HG03280 (cell line): ENCODE results near the gene LEAP2.

Experiments
- ATAC-seq: cut with Tn5 transposase; IDR thresholded peaks from one replicate; pipeline ENCODE4 v1.9.1; 2021; ENCODE audit warnings: mild to moderate bottlenecking, moderate library complexity; ENCODE audit not compliant: unreplicated experiment

LEAP2 gene, protein sequence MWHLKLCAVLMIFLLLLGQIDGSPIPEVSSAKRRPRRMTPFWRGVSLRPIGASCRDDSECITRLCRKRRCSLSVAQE

GRCh38 chr5:132873119-132873929, at the start of gene LEAP2:
LEAP2 (plus strand) TSS chr5:132873668; CDS start chr5:132873695, 27 bp downstream.
- ATAC-seq, result no peak

DNA sequence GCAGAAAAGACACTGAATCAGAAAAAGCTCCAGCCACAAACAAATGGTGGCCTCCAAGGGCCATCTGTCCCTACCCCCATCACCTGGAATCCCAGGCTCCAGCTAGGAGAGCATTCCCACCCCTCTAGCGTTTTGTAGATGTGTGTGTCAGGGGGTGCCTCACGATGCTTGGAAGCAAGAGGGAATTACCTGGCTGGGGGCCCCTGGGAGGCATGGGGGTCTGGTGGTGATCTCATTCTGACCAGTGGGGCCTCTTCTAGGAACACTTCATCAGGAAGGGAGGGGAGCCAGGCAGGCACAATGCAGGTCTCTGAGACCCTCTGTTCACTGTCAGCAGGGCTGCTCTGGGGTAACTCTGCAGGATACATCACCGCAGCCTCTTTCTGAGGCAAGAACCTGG, 49.0 kb upstream of the LEAP2 start:
- ATAC-seq, result no peak

DNA sequence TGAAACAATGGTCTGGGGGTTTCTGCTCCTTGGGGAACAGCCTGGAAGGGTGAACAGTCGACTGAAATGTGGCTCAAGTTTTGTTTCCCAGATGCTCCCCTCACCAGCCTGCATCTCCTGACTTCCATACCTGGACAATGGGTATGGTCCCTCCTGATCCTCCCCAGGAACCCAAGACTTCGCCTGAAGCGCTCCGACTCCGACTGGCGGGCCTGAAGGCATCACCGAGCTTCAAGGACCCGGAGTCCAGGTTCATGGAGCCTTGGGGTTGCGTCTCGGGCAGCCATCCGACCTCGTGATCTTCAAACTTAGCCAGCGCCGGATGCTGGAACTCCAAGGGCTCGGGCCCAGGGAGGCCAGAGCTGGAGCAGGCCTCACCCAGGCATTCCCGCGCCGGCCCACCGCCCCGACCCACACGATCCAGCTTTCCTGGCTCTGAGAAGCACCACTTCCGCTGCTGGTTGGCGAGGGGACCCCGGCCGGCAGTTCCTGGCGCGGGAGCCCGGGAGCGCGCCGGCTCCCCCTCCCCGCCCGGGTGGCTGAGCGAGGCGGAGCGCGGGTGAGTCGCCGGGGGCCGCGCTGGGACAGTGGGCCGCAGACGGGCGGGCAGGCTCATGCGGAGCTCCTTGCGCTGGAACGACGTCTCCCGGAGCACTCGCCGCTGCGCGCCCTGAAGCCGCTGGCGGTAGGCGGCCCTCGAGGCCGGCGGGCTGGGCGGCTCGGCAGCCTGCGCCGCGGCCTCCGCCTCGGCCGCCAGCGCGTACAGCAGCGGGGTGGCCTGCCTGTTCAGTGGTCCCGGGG, 48.2 kb upstream of the LEAP2 start:
- no peak for ATAC-seq

DNA sequence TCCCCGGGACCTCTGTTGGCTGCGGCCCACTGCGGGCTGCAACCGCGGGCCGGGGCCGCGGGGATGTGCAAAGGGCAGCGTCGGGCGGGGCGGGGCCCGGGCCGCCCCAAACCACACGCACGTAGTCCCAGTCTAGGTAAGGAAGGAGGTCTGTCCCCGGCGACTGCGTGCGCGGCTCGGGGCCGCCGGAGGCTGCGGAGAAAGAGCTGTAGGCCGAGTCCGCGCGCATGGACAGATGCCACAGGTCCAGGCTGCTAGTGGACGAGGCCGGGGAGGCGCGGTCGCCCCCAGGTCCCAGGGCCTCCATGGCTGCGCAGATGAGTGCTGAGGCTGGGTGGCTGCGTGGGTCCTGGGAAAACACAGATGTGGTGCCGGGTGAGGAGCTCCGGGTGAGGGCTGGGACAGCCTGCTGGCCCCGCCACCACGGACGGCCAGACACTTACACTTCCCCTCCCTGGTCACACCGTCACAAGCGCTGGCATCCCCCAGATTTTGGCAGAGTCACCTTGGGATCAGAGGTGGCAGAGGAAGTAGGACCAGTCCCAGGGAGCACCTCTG, 47.6 kb upstream of the LEAP2 start:
- no peak for ATAC-seq

- no peak for ATAC-seq
Observed at GRCh38 chr5:132826424-132827082, 46.9 kb upstream of the LEAP2 start.

DNA sequence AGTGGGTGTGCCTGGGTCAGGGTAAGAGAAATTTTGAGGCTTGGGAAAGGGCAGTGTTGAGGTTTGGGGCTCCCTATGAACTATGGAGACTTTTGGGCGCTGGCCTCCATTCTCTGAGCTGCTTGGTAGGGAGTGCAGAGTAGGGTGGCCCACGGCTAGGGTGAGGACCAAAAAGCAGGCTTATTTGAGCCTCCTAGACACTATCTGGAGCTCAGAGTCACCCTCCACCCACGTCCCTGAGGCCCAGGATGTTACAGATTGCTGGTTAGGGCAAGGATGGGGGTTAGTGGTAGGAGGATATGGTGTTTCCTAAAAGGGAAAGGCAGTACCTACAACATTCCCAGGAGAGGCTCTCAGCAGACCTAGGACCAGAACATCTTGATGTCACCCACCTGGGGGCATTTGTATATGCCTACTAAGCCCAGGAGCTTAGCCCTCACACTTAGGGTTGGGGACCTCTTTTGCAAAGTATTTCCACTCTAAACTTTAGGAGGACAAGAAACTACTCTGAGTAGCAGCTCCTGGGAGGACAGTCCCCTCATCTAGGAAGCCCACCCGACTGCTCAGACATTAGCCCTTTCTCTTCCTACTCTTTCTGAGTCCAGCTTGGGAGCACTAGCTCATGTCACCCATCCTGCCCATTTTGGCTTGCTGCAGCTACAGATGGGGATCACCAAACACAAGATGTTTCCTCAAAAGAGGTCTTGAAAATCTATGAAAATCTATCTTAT, 45.4 kb upstream of the LEAP2 start:
- ATAC-seq, result no peak

DNA sequence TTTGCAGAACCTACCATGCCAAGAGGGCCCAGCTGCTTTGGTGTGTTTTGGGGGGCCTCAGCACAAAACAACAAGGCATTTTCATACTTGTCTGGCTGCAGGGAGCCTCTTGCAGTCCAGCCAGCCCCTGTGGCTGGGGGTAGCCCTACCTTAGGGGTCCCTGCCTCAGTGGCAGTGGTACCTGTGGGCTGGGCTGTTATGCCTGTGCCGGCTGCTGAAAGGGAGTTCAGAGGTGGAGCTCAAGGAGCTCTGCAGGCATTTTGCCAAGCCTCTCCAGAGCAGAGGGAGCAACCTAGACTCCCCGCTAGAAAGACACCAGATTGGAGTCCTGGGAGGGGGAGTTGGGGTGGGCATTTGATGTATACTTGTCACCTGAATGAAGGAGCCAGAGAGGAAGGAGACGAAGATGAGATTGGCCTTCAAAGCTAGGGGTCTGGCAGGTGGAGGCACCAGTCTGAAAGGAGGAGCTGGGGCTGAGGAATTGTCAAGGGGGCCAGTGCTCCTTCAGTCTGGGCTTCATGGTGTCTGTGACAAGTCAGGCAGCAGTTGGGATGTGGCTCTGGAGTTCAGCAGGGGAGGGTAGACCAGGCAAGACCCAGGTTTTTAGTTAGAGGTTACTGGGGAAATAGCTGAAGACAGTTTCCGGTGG, 44.5 kb upstream of the LEAP2 start:
- ATAC-seq, result no peak

GRCh38 chr5:132829742-132830435, 43.6 kb upstream of the LEAP2 start:
- ATAC-seq, result peak; percentile 77

DNA sequence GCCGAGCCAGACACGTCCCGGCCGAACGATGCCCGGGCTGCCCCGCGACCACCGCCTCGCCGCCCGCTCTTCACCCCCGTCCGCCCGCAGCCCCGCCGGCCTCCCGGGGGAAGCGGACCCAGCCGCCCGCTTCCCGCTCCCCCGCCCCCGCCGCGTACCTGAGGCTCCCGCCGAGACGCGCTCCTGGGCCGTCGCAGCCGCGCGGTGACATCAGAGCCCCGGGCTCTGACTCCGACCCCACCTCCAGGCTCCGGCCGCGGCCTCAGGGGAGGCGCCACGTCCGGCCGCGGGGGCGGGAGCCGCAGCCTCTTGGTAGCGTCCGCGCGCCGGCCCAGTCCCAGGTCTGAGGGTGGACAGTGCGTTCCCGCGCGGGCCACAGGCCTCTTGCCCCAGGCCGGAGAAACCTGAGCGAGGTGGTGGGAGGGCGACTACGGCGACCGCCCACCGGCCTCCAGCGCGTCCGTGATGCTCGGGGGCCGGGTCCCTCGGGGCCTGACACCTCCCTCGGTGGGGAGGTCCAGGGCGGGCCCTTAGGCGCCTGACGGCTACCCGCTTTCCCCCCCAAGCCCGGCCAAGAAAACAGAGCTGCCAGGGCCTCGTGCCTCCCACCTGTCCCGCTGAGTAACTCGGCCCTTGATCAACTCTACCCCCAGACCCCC, 42.9 kb upstream of the LEAP2 start, which contains the start of gene SHROOM1:
Gene SHROOM1, minus strand, starts transcription at position 212 of the 659 bp plus-strand sequence. CDS start 4,507 bp downstream, outside the sequence.
- peak; percentile 78 for ATAC-seq

GRCh38 chr5:132831095-132831860, 42.2 kb upstream of the LEAP2 start:
- ATAC-seq, result no peak

DNA sequence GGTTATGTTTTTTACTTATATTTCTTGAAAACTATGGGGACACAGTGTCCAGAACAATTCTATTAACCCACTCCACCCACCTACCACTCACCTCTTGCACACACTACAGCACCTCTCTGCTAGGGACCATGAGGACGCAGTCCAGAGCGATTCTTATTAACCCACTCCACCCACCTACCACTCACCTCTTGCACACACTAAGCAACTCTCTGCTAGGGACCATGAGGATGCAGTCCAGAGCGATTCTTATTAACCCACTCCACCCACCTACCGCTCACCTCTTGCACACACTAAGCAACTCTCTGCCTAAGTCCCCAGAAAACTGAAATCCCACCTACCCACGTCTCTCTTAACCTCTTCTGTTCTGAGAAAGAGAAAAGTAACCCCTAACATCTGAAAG, 40.9 kb upstream of the LEAP2 start:
- no peak for ATAC-seq

DNA sequence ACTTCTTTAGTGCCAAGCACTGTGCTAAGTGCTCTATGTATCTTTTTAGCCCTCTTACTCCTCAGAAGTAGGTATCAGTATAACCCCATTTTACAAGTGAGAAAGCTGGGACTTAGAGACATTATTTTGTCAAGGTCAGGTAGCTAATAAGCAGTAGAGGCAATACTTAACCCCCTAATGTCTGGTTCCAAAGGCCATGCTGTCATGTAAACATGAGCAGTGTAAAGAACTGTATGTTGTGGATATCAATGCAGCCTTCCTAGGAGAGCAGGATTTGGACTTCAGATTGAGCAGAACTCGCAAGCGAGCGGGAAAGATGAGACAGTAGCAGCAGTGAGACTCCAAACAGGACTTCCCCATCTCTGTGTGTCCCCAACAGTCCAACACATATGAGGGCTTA, 39.4 kb upstream of the LEAP2 start:
- ATAC-seq, result no peak

DNA sequence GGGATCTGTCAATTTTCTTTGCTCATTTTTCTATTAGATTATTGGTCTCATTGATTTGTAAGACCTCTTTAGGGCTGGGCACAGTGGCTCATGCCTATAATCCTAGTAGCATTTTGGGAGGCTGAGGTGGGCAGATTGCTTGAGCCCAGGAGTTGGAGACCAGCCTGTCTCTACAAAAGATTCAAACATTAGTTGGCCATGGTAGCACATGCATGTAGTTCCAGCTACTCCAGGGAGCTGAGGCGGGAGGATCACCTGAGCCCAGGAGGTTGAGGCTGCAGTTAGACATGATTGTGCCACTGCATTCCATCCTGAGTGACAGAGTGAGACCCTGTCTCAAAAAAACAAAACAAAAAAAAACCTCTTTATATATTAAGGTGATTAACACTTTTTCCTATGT, 36.6 kb upstream of the LEAP2 start:
- ATAC-seq, result no peak

DNA sequence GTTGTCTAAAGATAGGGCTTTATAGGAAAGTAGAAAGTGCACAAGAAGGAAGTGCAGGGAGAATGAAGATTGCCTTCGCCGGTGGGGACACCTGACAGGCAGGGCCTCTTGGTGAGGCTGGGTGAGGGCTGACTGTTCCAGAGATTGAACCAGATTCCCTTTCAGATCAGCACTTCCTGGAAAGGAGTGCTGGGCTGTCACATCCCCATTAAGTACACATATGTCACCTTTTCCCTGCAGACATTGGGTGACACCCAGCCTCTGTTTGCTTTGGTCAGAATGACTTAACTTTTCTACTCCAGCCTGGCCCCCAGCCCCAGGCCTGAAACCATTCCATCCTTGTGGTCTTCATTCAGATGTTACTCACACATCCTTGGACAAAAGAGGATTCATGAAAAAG, 35.6 kb upstream of the LEAP2 start:
- no peak for ATAC-seq

DNA sequence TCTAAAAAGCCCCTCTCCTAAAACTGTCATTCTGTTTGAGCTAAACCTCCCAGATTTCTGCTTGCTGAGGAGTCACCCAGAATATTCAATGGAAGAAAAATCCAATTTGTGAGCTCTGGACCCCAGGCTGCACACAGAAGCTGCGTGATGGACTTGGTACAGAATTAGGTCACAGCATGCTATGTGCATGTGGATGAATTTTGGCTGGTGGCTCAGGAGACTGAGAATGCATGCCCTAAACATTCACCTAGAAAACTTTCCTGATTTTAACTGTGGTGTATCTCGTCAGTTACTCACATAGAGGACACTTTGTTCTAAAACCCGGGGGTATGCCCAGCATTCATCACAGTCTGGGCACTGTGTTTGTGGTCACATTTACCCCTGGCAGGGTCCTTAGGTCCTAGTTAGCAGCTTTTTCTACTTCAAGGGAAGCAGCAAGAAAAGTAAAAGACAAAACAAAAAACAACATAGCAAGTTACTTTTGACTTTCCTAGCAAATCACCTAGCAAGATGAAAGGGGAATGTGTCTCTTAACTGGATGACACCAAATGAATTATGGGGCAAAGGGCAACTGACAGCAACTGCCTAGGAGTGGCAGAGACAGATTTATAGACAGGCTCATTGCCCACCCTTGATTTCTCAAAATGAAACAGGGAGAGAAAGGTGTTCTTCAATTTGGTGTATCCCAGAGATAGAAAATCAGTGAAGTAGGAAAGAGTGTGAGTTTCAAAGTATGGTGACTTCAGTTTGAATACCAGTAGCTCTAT, 34.8 kb upstream of the LEAP2 start:
- no peak for ATAC-seq

DNA sequence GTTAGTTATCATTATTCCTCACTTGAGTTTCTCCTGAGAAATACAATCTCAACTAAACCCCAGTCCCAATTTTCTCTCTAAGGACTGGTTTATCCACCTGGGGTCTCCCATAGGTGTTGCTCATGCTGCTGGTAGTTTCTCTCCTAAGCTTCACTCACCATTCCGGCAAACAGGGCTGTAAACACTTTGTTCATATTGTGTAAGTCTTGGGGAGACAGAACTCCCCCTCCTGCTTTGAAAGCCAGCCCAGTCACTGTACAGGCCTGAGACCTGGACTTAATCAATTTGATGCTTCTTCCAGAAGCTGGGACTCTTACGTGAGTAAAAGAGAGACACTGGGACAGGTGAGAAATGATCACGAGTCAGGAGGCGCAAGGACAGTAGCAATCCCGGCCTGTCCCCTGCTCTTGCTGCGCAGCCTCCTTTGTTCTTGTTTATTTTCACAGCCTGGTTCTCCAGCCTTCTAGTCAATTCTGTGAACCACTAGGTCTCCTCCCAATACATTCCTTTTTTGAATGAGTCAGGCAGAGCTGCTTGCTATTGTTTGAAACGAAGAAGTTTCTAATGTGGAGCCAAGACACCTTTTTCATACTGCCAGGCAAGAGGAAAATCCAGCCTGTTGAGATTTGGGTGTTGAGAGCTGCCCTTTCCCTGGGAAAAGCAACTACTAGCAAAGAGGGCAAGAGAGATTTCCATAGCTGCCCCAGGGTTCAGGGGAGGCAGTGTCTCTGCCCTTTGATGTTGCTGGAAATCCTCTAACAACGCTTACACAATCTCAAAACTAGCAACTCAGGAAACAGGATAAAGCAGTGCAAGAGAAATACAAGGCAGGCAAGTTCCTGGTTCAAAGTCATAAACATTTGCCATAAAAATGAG, 33.8 kb upstream of the LEAP2 start:
- ATAC-seq, result no peak
